Fibroblast of the aortic adventitia (primary cell): Measurements from ENCODE around the gene RRP8. TPM values are rescaled to one million over a fixed set of nuclear protein-coding genes. Genes with fewer than 3 reads are reported as not detected.

Experiments used
- DNase-seq: peaks from one replicate; pipeline ENCODE4 v3.0.0-alpha.2; 2010; ENCODE audit warnings: low read depth
- H3K4me3 ChIP-seq: 2 replicates; pipeline ENCODE4 v1.5.1; 2011; ENCODE audit warnings: low read depth, mild to moderate bottlenecking, control low read depth, low read length, moderate library complexity
- CTCF ChIP-seq: IDR thresholded peaks from 2 replicates; pipeline ENCODE4 v1.5.1; 2011; ENCODE audit warnings: mild to moderate bottlenecking, low read length, control low read depth, inconsistent platforms; ENCODE audit not compliant: insufficient read depth
- total RNA-seq: library from RNA; depleted of rRNA; stranded (reverse); fragments of >200 nt; gene quantifications from 2 replicates; pipeline ENCODE4 v1.2.3, GENCODE V29; 2012; ENCODE audit warnings: low replicate concordance

Gene RRP8
- total RNA-seq, 1 donor = 10.2 TPM

- H3K4me3 ChIP-seq = no peak overlapping the region
- TF ChIP-seq CTCF = no peak
- no peak for DNase-seq
Observed at GRCh38 chr11:6640036-6640984, 36.9 kb upstream of the RRP8 start.

DNA sequence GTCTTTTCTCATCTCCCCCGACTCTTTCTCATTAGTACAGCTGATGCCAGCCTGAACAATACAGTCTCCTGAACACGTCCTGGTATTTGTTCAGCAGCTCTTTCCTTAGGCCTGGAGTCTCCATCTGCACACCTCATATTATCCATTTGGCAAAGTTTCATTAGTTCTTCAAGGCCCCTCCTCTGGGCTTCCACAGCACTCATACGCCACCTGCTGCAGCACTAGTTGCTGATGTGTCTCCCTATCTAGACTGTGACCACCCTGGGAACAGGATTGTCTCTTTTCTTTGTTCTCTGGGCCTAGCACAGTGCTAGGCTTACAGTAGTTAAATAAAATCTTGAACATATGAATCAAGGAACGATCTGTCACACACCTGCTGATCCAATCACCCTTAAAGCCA, 35.0 kb upstream of the RRP8 start:
- no peak overlapping the region for H3K4me3 ChIP-seq
- TF ChIP-seq CTCF = no peak
- DNase-seq = peak; percentile 17

- TF ChIP-seq CTCF = no peak
- DNase-seq = peak; percentile 91
- H3K4me3 ChIP-seq = no peak overlapping the region
Observed at GRCh38 chr11:6637871-6638270, 34.5 kb upstream of the RRP8 start.

- DNase-seq = no peak
- no peak for TF ChIP-seq CTCF
- H3K4me3 ChIP-seq = no peak overlapping the region
Observed at GRCh38 chr11:6636480-6636879, 33.1 kb upstream of the RRP8 start.

- TF ChIP-seq CTCF = no peak
- no peak overlapping the region for H3K4me3 ChIP-seq
- peak; percentile 36 for DNase-seq
Observed at GRCh38 chr11:6635082-6635932, 31.9 kb upstream of the RRP8 start.

DNA sequence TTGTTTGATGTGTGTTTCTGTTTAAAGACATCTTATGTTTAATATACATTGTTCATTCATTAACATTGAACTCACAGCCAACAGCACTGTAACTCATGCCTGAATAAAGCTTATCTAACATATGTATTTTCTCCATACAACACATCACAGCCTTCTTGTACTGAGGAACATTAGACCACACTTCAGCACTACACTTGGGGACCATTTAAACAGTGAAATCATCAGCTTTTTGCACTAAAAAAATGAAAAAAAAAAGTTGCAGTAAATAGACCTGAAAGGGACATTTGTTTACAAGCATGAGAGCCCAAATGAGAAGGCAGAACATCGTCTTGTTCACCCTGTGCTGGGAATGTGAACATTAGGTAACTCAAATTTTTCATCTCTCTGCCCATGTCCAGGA, 31.1 kb upstream of the RRP8 start:
- no peak overlapping the region for H3K4me3 ChIP-seq
- TF ChIP-seq CTCF = no peak
- DNase-seq = no peak
